Spleen (tissue), 7 donors: ENCODE results near the gene TRERF1.

Experiments
- POLR2A ChIP-seq, 3 donors: fragments of 450-650 bp; IDR thresholded peaks; one replicate each; pipeline ENCODE4 v1.5.1; 2017; ENCODE audit warnings: antibody characterized with exemption in 3 of 3, mild to moderate bottlenecking in 1 of 3
- POLR2AphosphoS5 ChIP-seq, 3 donors: sonication (generic); formaldehyde crosslinking; IDR thresholded peaks; one replicate each; pipeline ENCODE4 v1.5.1; 2017; ENCODE audit warnings: antibody characterized with exemption in 3 of 3
- TF ChIP-seq, protein P1 (sequence below), 11 experiments: fragments of 200-600 bp in 7 of 11; fragments of 450-650 bp in 4 of 11; sonication (generic) in 4 of 11; IDR thresholded peaks in 8 of 11; conservative IDR thresholded peaks in 3 of 11; 1 replicate in 7 of 11; 2 replicates in 4 of 11; pipeline versions ENCODE4 v1.4.0 to v1.8.0; 2016 to 2021; ENCODE audit warnings: antibody characterized with exemption in 11 of 11, inconsistent platforms in 4 of 11, mild to moderate bottlenecking in 1 of 11
- donor health status: DM: no; HTN: no; CAD: no; lungs with moderate emphysema.
- donor health status: DM: no; HTN: no; CAD: no.
- donor health status: DM: no; HTN: no; CAD: no.

GRCh38 chr6:42434237-42434636 is 17.5 kb downstream of the TRERF1 start:
- TF ChIP-seq, protein P1, sequence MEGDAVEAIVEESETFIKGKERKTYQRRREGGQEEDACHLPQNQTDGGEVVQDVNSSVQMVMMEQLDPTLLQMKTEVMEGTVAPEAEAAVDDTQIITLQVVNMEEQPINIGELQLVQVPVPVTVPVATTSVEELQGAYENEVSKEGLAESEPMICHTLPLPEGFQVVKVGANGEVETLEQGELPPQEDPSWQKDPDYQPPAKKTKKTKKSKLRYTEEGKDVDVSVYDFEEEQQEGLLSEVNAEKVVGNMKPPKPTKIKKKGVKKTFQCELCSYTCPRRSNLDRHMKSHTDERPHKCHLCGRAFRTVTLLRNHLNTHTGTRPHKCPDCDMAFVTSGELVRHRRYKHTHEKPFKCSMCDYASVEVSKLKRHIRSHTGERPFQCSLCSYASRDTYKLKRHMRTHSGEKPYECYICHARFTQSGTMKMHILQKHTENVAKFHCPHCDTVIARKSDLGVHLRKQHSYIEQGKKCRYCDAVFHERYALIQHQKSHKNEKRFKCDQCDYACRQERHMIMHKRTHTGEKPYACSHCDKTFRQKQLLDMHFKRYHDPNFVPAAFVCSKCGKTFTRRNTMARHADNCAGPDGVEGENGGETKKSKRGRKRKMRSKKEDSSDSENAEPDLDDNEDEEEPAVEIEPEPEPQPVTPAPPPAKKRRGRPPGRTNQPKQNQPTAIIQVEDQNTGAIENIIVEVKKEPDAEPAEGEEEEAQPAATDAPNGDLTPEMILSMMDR (IDR thresholded peaks at IDR 0.05 in 8 of 11, conservative IDR thresholded peaks at IDR 0.05 in 3 of 11): no peak
- TF ChIP-seq POLR2A (IDR thresholded peaks at IDR 0.05) (no peak), POLR2AphosphoS5 (IDR thresholded peaks at IDR 0.05) (no peak)
